HUES48 (cell line): ENCODE data around the gene RAB1A.
"Not testable (repeated sequence)": the region's sequence is repeated elsewhere in the genome, so short reads cannot be mapped to it uniquely, and the experiment has no call there.

ENCODE experiments used
- H3K27ac ChIP-seq: one replicate; pipeline ENCODE4 v1.7.0; 2013; ENCODE audit warnings: low read depth, low read length, inconsistent platforms
- H3K27me3 ChIP-seq: 2 replicates; pipeline ENCODE4 v1.6.1; 2013; ENCODE audit warnings: mild to moderate bottlenecking, low read length; ENCODE audit not compliant: control insufficient read depth, insufficient read depth
- H3K36me3 ChIP-seq: 2 replicates; pipeline ENCODE4 v1.6.1; 2013; ENCODE audit warnings: low read length; ENCODE audit not compliant: control insufficient read depth, insufficient read depth
- H3K4me1 ChIP-seq: 2 replicates; pipeline ENCODE4 v1.6.1; 2013; ENCODE audit warnings: mild to moderate bottlenecking, low read length; ENCODE audit not compliant: control insufficient read depth, insufficient read depth
- H3K4me3 ChIP-seq: 2 replicates; pipeline ENCODE4 v1.5.1; 2013; ENCODE audit warnings: mild to moderate bottlenecking, low read depth, low read length
- H3K9ac ChIP-seq: 2 replicates; pipeline ENCODE4 v1.6.1; 2013; ENCODE audit warnings: mild to moderate bottlenecking, low read depth, low read length, moderate library complexity
- H3K9me3 ChIP-seq: 2 replicates; pipeline ENCODE4 v1.6.1; 2013; ENCODE audit warnings: low read length; ENCODE audit not compliant: control insufficient read depth, insufficient read depth

RAB1A gene

DNA sequence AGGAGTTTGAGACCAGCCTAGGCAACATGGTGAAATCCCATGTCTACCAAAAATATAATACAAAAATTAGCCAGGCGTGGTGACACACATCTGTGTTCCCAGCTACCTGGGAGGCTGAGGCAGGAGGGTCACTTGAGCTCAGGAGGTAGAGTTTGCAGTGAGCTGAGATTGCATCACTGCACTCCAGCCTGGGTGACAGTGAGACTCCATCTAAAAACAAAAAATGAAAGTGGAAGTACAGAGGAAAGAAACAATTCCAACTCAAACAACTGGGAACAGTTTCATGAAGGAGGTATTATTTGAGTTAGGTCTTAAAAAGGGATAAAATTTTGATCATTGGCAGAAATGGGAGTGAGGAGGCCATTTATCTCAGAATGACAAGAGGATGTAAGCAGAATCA, 6.3 kb upstream of the RAB1A start:
- Histone ChIP-seq H3K27ac (no peak overlapping the region), H3K9ac (no peak overlapping the region), H3K36me3 (no peaks in the 10 kb centered on the region), H3K4me3 (no peak overlapping the region), H3K9me3 (no peaks in the 10 kb centered on the region), H3K27me3 (no peaks in the 10 kb centered on the region), H3K4me1 (peaks cover 2% of the 10 kb centered on the region; the same call in 1 of the 2 replicates)

DNA sequence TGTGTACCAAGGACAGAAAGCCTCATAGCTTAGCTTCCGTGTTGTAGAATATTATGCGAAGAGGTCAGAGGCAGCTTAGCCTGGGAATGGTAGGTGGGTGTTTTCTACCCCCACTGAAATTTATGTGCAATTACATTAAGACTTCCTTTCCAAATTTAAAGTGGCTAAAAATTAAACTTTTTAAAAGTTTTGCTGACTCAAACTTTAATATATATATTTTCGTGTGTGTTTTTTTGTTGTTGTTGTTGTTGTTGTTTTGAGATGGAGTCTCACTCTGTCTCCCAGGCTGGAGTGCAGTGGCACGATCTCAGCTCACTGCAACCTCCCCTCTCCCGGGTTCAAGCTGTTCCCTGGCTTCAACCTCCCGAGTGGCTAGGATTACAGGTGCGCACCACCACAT, 4.3 kb upstream of the RAB1A start:
- Histone ChIP-seq H3K9me3 (no peaks in the 10 kb centered on the region), H3K4me1 (peaks cover 6% of the 10 kb centered on the region; the same call in 1 of the 2 replicates), H3K27ac (no peak overlapping the region), H3K27me3 (no peaks in the 10 kb centered on the region), H3K9ac (no peak overlapping the region), H3K36me3 (no peaks in the 10 kb centered on the region), H3K4me3 (no peak overlapping the region)

DNA sequence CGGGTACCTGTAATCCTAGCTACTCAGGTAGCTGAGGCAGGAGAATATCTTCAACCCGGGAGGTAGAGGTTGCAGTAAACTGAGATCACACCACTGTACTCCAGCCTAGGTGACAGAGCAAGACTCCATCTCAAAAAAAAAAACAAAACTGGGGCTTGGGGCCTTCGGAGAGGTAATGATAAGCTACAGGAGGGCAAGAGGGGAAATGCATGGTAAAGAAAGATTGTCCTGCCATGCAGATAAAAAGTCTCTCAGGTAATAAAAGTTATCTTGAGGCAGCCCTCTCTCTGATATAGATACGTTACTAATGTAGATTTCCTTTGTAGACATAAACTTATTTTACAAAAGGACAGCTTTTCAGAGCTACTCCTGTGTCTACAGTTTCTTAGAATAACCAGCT, 3.7 kb upstream of the RAB1A start:
- H3K27me3 ChIP-seq, result no peaks in the 10 kb centered on the region
- no peak overlapping the region for H3K4me3 ChIP-seq
- H3K9me3 ChIP-seq, result no peaks in the 10 kb centered on the region
- no peak overlapping the region for H3K27ac ChIP-seq
- H3K36me3 ChIP-seq, result no peaks in the 10 kb centered on the region
- peaks cover 9% of the 10 kb centered on the region for H3K4me1 ChIP-seq
- no peak overlapping the region for H3K9ac ChIP-seq

DNA sequence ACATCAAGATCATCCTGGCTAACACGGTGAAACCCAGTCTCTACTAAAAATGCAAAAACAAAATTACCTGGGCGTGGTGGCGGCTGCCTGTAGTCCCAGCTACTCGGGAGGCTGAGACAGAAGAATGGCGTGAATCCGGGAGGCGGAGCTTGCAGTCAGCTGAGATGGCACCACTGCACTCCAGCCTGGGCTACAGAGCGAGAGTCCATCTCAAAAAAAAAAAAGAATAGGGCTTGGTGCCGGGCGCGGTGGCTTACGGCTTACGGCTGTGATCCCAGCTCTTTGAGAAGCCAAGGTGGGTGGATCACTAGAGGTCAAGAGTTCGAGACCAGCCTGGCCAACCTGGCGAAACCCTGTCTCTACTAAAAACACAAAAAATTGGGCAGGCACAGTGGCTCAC, 3.0 kb upstream of the RAB1A start:
- H3K9ac ChIP-seq, H3K27me3 ChIP-seq, H3K36me3 ChIP-seq, H3K27ac ChIP-seq, H3K9me3 ChIP-seq, H3K4me3 ChIP-seq: not testable (repeated sequence)
- peaks cover 13% of the 10 kb centered on the region for H3K4me1 ChIP-seq

DNA sequence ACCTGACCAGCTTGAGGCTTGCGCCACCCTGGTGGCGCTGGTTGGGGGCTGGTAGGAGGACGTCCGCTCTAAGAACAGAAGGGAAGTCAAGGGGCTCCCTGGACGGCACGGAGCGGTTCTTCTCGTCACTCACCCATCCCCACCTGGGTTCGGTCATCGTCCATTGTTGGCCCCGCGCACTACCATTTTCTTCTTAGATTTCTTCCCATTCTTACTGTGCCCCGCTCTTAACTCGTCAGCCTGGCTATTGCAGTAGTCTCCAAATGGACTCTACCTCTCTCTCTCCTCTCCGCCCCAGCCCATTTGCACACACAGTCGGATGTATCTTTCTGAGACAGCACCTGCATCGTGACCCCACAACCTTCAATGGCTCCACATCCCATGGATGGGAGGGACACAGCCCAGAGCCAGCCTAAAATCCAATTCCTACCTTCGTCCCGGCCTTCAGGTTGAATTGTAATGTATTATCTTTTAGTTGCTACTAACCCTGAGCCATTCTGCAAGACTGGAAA, 814 bp upstream of the RAB1A start:
- peak overlapping the region; percentile 98 for H3K27ac ChIP-seq
- peaks cover 24% of the 10 kb centered on the region for H3K4me1 ChIP-seq
- H3K27me3 ChIP-seq, result no peaks in the 10 kb centered on the region
- H3K9me3 ChIP-seq, result no peaks in the 10 kb centered on the region
- peak overlapping the region; percentile 81 for H3K4me3 ChIP-seq
- no peaks in the 10 kb centered on the region for H3K36me3 ChIP-seq
- peak overlapping the region; percentile 74 for H3K9ac ChIP-seq

DNA sequence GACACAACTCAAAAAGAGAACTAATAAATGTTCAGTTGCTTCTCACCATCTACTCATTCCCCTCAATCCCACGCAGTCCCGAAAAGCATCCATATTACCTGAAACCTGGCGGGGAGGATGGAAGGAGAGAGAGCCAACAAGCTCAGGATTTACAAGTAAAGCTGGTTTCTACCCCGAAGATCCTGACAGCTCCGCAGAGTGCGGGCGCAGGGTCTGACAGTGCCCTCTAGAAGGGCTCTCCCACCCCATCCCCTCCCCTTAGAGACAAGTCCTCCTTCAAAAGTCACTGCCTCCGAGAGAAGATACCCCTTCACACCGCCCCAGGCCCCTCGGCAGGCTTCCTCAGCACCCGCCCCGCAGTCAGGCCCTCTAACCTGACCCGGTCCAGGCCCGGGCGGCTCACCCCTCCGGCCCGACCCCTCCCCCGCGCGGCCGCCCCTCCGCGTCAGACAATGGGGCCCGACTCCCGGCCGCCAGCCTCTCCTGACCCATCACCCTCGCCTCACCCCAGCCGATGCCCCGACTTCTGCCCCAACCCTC, 550 bp downstream of the RAB1A start:
- Histone ChIP-seq H3K4me3 (peak overlapping the region; percentile 99), H3K27ac (peak overlapping the region; percentile 98), H3K9ac (peak overlapping the region; percentile 94), H3K36me3 (no peaks in the 10 kb centered on the region), H3K9me3 (no peaks in the 10 kb centered on the region), H3K4me1 (peaks cover 31% of the 10 kb centered on the region), H3K27me3 (no peaks in the 10 kb centered on the region)

DNA sequence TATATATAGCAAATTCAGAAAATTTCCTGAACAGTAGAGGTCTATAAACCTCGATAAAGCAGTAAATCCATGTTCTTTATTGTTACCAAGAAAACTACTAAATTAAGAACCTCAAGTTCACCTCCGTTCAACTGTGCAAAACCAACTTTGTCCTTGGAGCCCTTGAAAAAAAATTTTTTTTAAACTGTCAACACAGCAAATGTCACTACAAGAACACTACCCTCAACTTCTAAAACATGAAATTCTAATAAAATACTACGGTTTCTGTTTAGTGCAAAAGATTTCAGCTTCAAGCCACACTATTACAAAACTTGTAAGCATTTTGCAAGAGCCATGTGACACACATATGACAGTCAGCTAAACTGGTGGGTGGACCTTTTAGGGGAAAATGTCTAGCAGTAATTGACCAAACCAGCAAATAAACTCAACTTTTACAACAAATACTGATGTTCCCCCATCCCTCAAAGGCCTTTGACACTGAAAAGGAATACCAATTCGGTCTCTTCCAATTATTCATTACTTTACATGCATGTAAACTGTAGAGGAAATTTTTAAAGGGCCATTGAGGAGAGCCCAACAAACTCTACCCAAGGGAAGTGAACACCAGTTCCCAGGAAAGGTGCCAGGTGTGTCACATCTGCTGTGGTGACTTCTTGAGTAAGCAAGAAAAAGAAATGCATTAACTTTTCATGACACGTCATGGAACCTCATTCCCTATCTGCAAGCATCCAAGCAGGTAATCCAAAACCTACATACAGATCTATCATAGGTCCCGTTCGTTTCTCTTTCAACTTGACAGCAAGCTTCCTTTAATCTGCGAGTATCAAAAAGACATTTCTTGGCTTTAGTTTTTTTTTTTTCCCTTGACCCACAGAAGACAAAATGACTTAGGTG, 1.4 kb downstream of the RAB1A start:
- no peaks in the 10 kb centered on the region for H3K36me3 ChIP-seq
- H3K4me1 ChIP-seq, result peaks cover 31% of the 10 kb centered on the region
- H3K9ac ChIP-seq, result 0 out of 2 replicates have a peak overlapping the region, but pooled peaks have one; percentile 94
- peak overlapping the region; percentile 99 for H3K4me3 ChIP-seq
- no peaks in the 10 kb centered on the region for H3K27me3 ChIP-seq
- no peak overlapping the region for H3K27ac ChIP-seq
- no peaks in the 10 kb centered on the region for H3K9me3 ChIP-seq

DNA sequence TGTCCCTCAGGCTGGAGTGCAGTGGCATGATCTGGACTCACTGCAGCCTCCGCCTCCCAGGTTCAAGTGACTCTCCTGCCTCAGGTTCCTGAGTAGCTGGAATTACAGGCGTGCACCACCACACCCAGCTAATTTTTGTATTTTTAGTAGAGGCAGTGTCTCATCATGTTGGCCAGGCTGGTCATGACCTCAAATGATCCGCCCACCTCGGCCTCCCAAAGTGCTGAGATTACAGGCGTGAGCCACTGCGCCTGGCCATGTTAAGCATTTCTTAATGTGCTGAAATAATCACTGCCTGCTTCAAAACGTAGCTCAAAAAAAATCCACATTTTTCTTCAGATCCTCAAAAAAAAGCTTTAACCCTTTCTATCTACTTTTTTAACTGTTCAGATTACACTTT, 4.4 kb downstream of the RAB1A start:
- not testable (repeated sequence) for H3K36me3 ChIP-seq, H3K4me3 ChIP-seq, H3K27me3 ChIP-seq, H3K9me3 ChIP-seq, H3K9ac ChIP-seq, H3K27ac ChIP-seq
- peaks cover 25% of the 10 kb centered on the region for H3K4me1 ChIP-seq

DNA sequence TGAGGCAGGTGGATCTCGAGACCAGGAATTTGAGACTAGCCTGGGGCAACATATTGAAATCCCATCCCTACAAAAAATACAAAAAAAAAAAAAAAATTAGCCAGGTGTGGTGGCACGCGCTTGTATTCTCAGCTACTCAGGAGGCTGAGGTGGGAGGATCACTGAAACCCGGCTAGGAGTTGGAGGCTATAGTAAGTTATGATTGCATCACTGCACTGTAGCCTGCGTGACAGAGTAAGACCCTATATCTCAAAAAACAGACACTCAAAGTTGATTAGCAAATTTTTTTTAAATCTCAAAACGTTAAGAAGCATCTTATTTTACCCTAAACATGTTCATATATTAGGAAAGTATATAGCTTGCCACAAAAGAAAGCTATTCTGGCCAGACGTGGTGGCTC, 7.6 kb downstream of the RAB1A start:
- no peaks in the 10 kb centered on the region for H3K27me3 ChIP-seq
- no peak overlapping the region for H3K27ac ChIP-seq
- no peak overlapping the region for H3K9ac ChIP-seq
- H3K4me3 ChIP-seq, result no peak overlapping the region
- H3K9me3 ChIP-seq, result no peaks in the 10 kb centered on the region
- H3K36me3 ChIP-seq, result no peaks in the 10 kb centered on the region
- peaks cover 17% of the 10 kb centered on the region for H3K4me1 ChIP-seq

DNA sequence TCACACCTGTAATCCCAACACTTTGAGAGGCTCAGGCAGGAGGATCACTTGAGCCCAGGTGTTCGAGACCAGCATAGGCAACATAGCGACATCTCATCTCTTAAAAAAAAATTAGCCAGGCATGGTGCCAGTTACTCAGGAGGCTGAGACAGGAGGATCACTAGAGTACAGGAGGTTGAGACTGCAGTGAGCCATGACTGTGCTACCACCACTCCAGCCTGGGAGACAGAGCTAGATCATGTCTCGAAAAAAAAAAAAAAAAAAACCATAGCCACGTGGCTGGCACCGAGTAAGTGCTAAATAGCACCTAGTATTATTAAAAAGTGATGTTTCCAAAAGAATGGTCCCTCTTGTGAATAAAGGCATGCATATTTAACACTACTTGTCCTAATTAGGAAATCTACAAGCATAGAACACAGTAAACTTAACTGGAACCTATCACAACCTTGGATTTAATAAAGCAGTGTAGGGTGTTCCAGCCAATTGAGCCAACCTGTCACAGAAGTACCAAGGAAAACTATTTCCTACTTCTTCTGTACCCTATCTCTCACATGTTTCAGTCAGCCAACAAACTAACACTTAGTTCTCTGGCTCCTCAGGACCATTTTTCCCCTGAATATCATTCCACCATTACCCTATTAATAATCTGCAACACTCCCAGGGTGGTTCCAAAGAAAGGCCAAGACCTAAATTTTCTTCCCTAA, 8.8 kb downstream of the RAB1A start:
- no peak overlapping the region for H3K27ac ChIP-seq
- no peak overlapping the region for H3K9ac ChIP-seq
- H3K4me1 ChIP-seq, result peaks cover 7% of the 10 kb centered on the region; the same call in 1 of the 2 replicates

DNA sequence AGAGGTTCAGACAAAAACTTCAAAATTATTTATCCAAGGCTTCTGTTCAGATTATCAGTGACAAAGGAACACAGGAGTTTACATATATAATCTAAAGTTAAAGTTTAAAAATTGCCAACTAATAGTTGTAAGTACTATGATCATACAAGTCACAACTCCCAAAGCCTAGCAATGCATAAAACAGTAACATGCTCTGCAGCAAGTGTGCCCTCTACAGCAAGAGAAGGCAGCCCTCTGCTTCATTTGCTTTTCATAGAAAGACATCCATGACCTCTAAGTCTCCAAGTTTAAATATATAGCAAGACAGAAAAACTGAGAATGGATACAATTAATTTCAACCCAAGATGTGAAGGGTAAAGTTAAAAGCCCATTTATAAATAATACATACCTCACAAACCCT, 13.3 kb downstream of the RAB1A start:
- Histone ChIP-seq H3K27ac (no peak overlapping the region), H3K9me3 (no peaks in the 10 kb centered on the region), H3K36me3 (no peaks in the 10 kb centered on the region), H3K4me1 (no peaks in the 10 kb centered on the region), H3K4me3 (no peak overlapping the region), H3K9ac (no peak overlapping the region), H3K27me3 (no peaks in the 10 kb centered on the region)

More for the DNA sequence above, 8.8 kb downstream of the RAB1A start:
- H3K4me3 ChIP-seq, result no peak overlapping the region
- H3K27me3 ChIP-seq, result no peaks in the 10 kb centered on the region
- no peaks in the 10 kb centered on the region for H3K9me3 ChIP-seq
- H3K36me3 ChIP-seq, result no peaks in the 10 kb centered on the region
